GM19397 (cell line): Measurements from ENCODE around the gene AGRN.

ENCODE experiments used
- ATAC-seq: cut with Tn5 transposase; IDR thresholded peaks from one replicate; pipeline ENCODE4 v1.9.1; 2021; ENCODE audit warnings: mild to moderate bottlenecking, moderate library complexity; ENCODE audit not compliant: unreplicated experiment

Gene AGRN

DNA sequence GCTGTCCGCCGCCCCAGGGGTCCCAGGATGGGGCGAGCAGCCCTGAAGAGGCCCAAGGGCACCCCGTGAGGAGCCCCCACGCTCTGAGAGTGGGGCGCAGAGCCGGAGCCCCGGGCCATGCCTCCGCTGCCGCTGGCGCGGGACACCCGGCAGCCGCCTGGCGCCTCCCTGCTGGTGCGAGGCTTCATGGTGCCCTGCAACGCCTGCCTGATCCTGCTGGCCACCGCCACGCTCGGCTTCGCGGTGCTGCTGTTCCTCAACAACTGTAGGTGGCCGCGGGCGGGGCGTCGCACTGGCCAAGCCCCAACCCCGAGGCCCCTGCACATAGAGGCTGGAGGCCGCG, 14.5 kb downstream of the AGRN start:
- no peak for ATAC-seq

GRCh38 chr1:1035291-1035943, 15.5 kb downstream of the AGRN start:
- no peak for ATAC-seq

DNA sequence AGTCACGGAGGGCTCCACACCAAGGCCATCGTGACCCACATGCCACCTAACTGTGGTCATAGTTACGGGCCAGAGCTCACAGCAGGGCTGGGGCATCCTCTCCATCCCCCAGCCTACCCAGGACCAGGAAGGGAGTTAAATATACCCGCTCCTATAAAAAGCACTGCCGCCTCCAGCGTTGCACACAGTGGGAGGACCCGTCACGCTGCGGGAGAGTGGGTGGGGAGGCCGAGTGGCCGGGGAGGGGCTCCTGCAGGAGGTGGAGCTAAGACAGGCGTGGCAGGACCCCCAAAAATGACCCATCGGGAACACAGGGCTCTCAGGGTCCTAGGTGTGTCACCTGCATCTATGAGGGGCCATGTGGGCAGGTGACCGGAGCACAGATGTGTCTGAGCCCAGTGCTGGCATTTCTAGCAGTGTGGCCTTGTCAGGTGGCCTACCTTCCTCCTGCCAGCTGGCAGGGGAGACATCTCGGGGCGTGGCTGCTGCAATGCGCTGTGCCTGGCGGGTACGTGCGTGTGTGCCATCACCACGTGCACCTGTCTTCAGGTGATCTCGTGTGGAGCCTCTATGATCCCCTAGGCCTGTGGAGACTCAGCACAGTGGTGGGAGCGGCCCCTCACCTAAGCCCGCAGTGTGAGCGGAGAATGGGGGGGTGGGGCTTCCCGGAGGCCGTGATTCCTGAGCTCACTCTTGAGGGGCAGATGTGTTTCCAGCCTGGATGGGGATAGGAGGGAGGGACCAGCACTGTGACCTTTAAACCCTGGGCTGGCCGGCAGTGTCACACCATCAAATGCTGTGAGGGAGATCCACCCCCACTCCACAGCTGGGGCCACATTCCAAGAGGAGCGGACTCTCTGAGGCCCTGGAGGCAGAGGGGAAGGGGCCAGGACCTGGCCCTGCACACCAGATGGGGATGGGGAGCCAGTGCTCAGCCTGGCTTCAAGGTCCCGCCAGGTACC, 17.7 kb downstream of the AGRN start:
- no peak for ATAC-seq

DNA sequence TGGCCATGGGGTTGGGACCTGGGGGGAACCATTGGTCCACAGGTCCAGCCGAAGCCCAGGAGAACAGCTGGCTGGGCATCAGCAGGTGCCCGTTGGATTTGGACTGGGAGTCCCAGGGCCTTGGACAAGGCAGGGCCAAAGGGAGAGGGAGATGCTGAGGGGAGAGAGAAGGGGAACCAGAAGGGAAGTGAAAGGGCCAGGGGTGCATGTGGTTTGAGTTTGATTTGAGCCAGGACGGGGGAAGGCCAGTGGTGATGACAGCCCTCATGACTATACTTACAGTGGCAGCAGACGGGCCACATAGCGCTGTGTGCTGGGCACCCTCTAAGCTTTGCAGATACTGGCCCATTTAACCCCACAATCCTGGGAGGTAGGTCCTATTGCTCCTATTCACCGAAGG, 18.8 kb downstream of the AGRN start:
- ATAC-seq = no peak

DNA sequence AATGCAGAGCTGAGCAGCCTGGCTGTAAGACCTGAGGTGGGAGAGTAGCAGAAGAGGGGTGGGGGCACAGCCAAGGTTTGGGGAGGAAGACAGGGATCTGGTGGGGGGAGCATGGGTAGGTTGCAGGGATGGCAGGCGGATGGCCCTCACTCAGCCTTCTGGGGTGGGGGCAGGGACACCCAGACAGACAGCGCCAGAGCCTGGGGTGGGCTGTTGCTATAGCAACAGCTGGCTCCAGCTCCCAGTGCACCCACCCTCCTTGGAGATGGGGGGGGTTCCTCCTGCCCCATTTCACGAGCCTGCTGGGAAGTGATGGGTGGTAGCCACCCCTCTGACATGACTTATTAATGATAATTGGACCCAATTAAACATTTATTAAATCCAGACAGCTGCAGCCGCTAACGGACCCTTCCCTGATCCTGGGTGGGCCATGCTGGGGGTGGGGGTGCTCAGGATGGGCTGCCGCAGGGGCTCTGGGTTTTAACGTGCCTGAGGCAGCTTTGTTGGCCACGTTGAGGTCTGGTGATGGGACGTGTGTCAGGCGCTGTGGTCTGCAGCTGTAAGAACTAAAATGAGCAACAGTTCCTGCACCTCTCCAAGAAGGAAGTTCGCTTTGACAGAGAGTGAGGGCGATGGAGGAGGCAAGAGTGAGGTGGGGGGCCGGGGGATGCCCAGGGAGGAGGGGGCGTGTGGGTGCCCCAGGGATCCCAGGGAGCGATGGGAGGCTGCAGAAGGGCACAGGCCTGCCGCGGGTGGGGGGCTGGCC, 19.4 kb downstream of the AGRN start:
- ATAC-seq = no peak

GRCh38 chr1:1040004-1040991, 20.4 kb downstream of the AGRN start:
- ATAC-seq = peak; percentile 43

DNA sequence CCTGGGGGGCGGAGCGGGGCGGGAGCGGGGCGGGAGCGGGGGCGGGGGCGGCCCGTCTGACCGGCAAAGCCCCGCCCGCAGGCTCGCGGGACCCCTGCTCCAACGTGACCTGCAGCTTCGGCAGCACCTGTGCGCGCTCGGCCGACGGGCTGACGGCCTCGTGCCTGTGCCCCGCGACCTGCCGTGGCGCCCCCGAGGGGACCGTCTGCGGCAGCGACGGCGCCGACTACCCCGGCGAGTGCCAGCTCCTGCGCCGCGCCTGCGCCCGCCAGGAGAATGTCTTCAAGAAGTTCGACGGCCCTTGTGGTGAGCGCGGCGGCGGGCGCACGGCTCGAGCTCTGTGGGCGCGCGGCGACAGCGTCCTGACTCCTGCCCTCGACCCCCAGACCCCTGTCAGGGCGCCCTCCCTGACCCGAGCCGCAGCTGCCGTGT, 21.2 kb downstream of the AGRN start:
- peak; percentile 14 for ATAC-seq

DNA sequence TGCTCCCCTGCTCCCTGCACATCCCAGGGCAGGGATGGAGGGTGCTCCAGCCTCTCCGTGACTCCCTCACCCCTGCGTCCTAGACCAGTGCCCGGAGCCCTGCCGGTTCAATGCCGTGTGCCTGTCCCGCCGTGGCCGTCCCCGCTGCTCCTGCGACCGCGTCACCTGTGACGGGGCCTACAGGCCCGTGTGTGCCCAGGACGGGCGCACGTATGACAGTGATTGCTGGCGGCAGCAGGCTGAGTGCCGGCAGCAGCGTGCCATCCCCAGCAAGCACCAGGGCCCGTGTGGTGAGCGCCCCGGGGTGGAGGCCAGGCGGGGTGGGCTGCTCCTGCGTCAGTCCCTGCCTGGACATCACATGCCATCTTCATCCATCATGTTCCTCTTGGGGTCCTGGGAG, 22.0 kb downstream of the AGRN start:
- ATAC-seq = no peak

DNA sequence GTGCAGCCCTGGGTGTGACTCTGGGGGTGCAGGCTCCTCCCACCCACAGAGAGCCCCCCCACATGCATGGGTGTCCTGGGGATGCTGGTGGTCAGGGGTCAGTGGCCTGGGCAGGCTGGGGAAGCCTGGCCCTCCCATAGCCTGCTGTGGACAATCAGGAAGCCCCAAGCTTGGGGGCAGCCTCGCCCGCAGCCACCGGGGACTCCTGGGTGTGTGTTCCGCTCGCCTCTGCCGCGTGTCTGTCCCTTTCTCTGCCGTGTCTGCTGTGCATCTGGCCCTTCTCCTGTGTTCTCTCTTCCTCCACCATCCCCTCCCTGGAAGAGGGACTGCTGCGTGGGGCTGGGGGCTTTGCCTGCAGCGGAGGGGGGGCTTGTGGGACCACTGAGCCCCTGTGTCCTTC, 22.9 kb downstream of the AGRN start:
- ATAC-seq = no peak

- ATAC-seq = no peak
These were observed 23.5 kb downstream of the AGRN start for GRCh38 chr1:1043411-1043810.

GRCh38 chr1:1043921-1044320, 24.0 kb downstream of the AGRN start:
- no peak for ATAC-seq

DNA sequence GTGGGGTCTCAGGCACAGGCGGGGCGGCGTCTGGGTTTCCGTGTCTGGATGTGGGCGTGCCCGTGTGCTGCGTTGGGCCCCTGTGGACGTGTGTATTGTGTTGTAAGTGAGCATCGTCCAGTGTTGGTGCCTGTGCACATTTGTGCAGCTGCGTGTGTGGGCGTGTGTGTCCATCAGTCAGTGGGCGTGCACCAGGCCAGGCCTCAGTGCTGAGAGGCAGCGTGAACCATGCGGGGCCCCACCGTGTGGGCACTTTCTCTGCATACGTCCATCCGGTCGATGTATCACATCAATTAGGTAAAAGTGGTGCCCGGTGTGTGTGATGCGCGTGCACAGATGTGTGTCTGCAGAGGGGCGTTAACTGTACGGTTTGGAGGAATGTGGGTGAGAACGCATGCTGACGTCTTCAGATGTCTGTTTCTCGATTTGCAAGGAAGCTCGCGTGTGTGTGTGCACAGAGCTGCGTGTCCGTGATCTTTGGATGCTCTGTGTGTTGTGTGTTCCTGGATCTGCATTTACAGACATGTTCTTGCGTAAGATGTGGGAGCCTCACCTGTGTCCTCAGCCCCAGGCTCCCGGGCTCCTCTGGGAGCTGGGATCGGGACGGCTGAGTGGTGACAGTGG, 24.6 kb downstream of the AGRN start:
- no peak for ATAC-seq

- no peak for ATAC-seq
These were observed 25.2 kb downstream of the AGRN start for GRCh38 chr1:1045129-1045528.

GRCh38 chr1:1046243-1046642, 26.3 kb downstream of the AGRN start:
- ATAC-seq = no peak

- ATAC-seq = no peak
These were observed 26.8 kb downstream of the AGRN start for GRCh38 chr1:1046767-1047166.

GRCh38 chr1:1047407-1047806, 27.5 kb downstream of the AGRN start:
- ATAC-seq = no peak

DNA sequence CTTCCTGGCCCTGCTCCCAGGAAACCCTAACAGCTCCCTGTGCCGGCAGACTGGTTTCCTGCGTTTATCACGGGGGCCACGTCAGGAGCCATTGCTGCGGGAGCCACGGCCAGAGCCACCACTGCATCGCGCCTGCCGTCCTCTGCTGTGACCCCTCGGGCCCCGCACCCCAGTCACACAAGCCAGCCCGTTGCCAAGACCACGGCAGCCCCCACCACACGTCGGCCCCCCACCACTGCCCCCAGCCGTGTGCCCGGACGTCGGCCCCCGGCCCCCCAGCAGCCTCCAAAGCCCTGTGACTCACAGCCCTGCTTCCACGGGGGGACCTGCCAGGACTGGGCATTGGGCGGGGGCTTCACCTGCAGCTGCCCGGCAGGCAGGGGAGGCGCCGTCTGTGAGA, 28.0 kb downstream of the AGRN start:
- ATAC-seq = no peak

DNA sequence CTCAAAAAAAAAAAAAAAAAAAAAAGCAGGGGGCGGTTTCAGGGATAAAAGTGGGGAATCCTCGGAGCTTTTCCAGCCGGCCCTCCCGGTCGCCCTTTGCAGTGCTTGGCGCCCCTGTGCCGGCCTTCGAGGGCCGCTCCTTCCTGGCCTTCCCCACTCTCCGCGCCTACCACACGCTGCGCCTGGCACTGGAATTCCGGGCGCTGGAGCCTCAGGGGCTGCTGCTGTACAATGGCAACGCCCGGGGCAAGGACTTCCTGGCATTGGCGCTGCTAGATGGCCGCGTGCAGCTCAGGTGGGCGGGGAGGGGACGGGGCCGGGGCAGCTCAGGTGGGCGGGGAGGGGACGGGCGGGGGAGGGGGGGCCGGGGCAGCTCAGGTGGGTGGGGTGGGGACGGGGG, 28.8 kb downstream of the AGRN start:
- ATAC-seq = no peak

DNA sequence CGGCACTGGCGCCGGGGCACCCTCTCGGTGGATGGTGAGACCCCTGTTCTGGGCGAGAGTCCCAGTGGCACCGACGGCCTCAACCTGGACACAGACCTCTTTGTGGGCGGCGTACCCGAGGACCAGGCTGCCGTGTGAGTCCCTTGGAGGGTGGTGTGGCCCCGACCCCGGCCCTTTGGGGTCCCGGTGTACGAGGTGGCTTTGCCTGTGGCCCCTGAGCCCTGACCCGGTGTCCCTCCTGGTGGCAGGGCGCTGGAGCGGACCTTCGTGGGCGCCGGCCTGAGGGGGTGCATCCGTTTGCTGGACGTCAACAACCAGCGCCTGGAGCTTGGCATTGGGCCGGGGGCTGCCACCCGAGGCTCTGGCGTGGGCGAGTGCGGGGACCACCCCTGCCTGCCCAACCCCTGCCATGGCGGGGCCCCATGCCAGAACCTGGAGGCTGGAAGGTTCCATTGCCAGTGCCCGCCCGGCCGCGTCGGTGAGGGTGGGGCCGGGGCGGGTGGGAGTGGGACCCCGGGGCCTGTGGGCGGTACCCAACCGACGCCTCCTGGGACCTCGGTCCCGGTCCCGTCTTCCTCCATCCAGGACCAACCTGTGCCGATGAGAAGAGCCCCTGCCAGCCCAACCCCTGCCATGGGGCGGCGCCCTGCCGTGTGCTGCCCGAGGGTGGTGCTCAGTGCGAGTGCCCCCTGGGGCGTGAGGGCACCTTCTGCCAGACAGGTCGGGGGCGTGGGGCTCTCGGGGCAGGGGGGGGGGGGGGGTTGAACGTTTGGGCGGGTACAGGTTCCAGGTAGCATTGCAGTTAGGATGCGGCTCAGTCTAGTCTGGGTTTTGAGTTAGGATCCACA, 29.6 kb downstream of the AGRN start:
- ATAC-seq = no peak
